Breast epithelium (tissue), 3 donors: ENCODE results near the gene PLCB2.

Source experiments
- CTCF ChIP-seq, 3 donors: fragments of 450-650 bp; IDR thresholded peaks; one replicate each; pipeline ENCODE4 v1.5.1; 2016 to 2017; ENCODE audit warnings: antibody characterized with exemption in 3 of 3, mild to moderate bottlenecking in 3 of 3, moderate library complexity in 3 of 3
- POLR2A ChIP-seq: fragments of 450-650 bp; IDR thresholded peaks from one replicate; pipeline ENCODE4 v1.6.1; 2016; ENCODE audit warnings: antibody characterized with exemption, mild to moderate bottlenecking, moderate library complexity

- no peak for TF ChIP-seq POLR2A
- TF ChIP-seq CTCF (IDR thresholded peaks at IDR 0.05) = no peak
Observed at GRCh38 chr15:40243126-40243810, 64.5 kb downstream of the PLCB2 start.
